Muscle of leg (tissue), 11 donors: ENCODE data around the gene ADPRHL1. TPM values are rescaled to one million over a fixed set of nuclear protein-coding genes. Genes with fewer than 3 reads are reported as not detected.

Experiments used
- DNase-seq: peaks from one replicate; pipeline ENCODE4 v3.0.0; 2013
- H3K27ac ChIP-seq: one replicate; pipeline ENCODE4 v1.5.1; 2013; ENCODE audit warnings: mild to moderate bottlenecking, low read length, control low read depth
- H3K27me3 ChIP-seq: one replicate; pipeline ENCODE4 v1.6.1; 2013; ENCODE audit warnings: low read length; ENCODE audit not compliant: control insufficient read depth, insufficient read depth
- H3K36me3 ChIP-seq: one replicate; pipeline ENCODE4 v1.6.1; 2013; ENCODE audit warnings: low read length; ENCODE audit not compliant: control insufficient read depth, insufficient read depth
- H3K4me1 ChIP-seq: one replicate; pipeline ENCODE4 v1.6.1; 2013; ENCODE audit warnings: low read length; ENCODE audit not compliant: control insufficient read depth, insufficient read depth
- H3K4me3 ChIP-seq: one replicate; pipeline ENCODE4 v1.5.1; 2013; ENCODE audit warnings: low read length, control low read depth
- H3K9me3 ChIP-seq: replicated peaks from 2 replicates; pipeline ENCODE4 v1.6.1; 2013; ENCODE audit warnings: low read depth, low read length; ENCODE audit not compliant: control insufficient read depth
- WGBS: methylation state at CpG from one replicate; pipeline ENCODE4 v1.1.5; 2013; ENCODE audit warnings: missing lambda C conversion rate; ENCODE audit not compliant: insufficient coverage; 5-methylcytosine and 5-hydroxymethylcytosine counted together
- polyA plus RNA-seq, 8 donors: library from polyadenylated mRNA; unstranded; fragments of 120-200 nt; gene quantifications; one replicate each; pipeline versions ENCODE4 v1.2.1 to v1.2.3, GENCODE V29; 2013; ENCODE audit warnings: inconsistent platforms in 1 of 8, low replicate concordance in 1 of 8; ENCODE audit not compliant: insufficient read length in 8 of 8, insufficient read depth in 1 of 8
- total RNA-seq: library from RNA; stranded (reverse); fragments of 120-200 nt; gene quantifications from one replicate; pipeline ENCODE4 v1.2.4, GENCODE V29; 2013

ADPRHL1 gene
- total and polyA plus RNA-seq, 9 donors: 150 to 282 (median 212) TPM

DNA sequence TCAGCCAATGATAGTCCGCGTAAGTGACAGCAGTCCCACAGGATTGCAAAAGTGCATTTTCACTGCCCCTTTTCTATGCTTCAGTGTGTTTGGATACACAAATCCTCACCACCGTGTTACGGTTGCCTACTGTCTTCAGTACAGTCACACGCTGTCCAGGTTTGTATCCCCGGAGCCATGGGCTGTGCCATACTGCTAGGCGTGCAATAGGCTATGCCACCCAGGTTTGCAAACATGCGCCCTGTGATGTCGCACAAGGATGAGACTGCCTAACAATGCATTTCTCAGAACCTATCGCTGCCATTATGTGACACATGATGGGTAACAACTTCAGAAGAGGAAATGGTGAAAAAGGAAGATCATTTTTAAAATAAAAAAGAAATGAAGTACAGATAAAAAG is 16.8 kb upstream of the ADPRHL1 start:
- Histone ChIP-seq H3K27me3 (no peaks in the 10 kb centered on the region), H3K4me1 (no peaks in the 10 kb centered on the region), H3K4me3 (no peak overlapping the region), H3K9me3 (no peaks in the 10 kb centered on the region), H3K27ac (no peak overlapping the region), H3K36me3 (peaks cover 35% of the 10 kb centered on the region)
- DNase-seq: no peak
- WGBS: 92% methylated on average over 9 of the region's 10 CpGs

DNA sequence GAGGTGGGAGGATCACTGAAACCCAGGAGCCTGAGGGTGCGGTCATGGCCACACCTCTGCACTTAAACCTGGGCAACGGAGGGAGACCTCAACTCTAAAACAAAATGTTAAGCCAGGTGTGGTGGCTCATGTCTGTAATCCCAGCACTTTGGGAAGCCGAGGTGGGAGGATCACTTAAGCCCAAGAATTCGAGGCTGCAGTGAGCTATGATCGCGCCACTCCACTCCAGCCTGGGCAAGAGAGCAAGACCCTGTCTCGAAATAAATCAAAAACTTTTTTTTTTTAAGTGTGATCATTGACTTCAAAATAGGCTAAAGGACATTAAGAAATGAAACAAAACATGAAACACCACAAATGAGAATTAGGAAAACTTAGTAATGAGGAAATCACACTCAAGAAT is 16.3 kb upstream of the ADPRHL1 start:
- no peak for DNase-seq
- Histone ChIP-seq H3K36me3 (peaks cover 35% of the 10 kb centered on the region), H3K9me3 (no peaks in the 10 kb centered on the region), H3K4me1 (no peaks in the 10 kb centered on the region), H3K27ac (no peak overlapping the region), H3K4me3 (no peak overlapping the region), H3K27me3 (no peaks in the 10 kb centered on the region)
- 70% methylated on average over 2 of the region's 7 CpGs for WGBS

DNA sequence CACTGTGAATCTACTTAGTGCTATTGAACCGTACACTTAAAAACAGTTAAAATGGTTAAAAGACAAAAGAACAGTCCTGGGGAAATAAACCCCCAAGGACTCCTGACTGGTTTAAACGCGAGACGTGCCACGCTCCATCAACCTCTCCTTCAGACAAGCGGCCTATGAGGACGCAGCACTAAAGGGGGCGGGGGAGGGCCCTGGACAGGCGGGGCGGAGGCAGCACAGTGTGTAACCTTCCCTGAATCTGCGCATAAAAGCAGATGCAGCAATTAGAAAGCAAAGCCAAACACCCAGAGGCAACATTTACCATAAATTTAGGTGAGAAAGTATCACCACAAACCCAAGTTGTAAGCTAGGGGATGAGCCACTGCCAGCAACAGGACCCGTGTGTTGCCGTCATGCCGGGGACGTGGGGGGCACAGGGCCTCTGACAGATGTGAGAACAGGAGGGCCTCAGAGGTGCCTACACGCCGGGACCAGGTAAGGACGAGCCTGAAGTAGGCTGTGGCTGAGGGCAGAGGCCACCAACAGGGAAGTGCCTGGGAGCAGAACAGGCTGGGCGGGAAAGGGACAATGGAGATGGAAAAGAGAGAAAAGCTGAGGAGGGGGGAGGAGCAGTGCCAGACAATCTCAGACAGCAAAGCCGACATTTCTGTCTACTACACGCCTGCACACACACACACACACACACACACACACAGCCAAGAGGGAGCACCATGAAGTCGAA is 15.3 kb upstream of the ADPRHL1 start:
- Histone ChIP-seq H3K27ac (no peak overlapping the region), H3K27me3 (no peaks in the 10 kb centered on the region), H3K4me3 (no peak overlapping the region), H3K4me1 (no peaks in the 10 kb centered on the region), H3K9me3 (no peaks in the 10 kb centered on the region), H3K36me3 (peaks cover 26% of the 10 kb centered on the region)
- no peak for DNase-seq
- WGBS: 45% methylated on average over 7 of the region's 22 CpGs

GRCh38 chr13:113468029-113468428 is 14.7 kb upstream of the ADPRHL1 start:
- no peaks in the 10 kb centered on the region for H3K27me3 ChIP-seq
- no peak overlapping the region for H3K4me3 ChIP-seq
- no peaks in the 10 kb centered on the region for H3K9me3 ChIP-seq
- no peak for DNase-seq
- WGBS: 100% methylated on average over 1 of the region's 7 CpGs
- H3K36me3 ChIP-seq: peaks cover 20% of the 10 kb centered on the region
- H3K27ac ChIP-seq: no peak overlapping the region
- H3K4me1 ChIP-seq: no peaks in the 10 kb centered on the region

GRCh38 chr13:113466383-113466782 is 13.1 kb upstream of the ADPRHL1 start:
- Histone ChIP-seq H3K36me3 (peaks cover 14% of the 10 kb centered on the region), H3K27me3 (no peaks in the 10 kb centered on the region), H3K9me3 (no peaks in the 10 kb centered on the region), H3K4me1 (no peaks in the 10 kb centered on the region), H3K4me3 (no peak overlapping the region), H3K27ac (no peak overlapping the region)
- no peak for DNase-seq
- WGBS: 80% methylated on average over 1 of the region's 3 CpGs

- no peaks in the 10 kb centered on the region for H3K9me3 ChIP-seq
- DNase-seq: no peak
- H3K4me1 ChIP-seq: no peaks in the 10 kb centered on the region
- H3K27ac ChIP-seq: no peak overlapping the region
- no peak overlapping the region for H3K4me3 ChIP-seq
- WGBS: no CpG with 5 or more reads among the region's 4 CpGs
- H3K36me3 ChIP-seq: peaks cover 22% of the 10 kb centered on the region
- no peaks in the 10 kb centered on the region for H3K27me3 ChIP-seq
Observed at GRCh38 chr13:113465300-113465699, 12.0 kb upstream of the ADPRHL1 start.

DNA sequence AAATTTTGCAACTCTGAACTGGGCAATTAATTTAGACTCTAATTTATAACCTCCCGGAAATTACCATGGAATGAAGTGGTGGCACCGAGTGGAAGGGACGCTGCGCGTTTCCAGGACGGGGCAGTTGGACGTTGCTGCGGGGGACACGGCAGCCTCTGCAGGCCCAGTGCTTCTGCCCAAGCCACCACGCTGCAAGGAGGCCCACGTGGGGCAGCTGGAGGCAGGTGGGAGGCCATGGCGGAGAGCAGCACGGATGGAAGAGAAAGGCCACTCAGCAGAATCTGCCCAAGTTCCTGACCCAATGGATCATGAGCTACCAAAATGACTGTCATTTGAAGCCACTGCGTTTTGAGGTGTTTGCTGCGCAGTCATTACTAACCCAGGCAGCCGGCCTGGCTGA is 11.2 kb upstream of the ADPRHL1 start:
- no peak overlapping the region for H3K27ac ChIP-seq
- no peaks in the 10 kb centered on the region for H3K4me1 ChIP-seq
- DNase-seq: no peak
- H3K27me3 ChIP-seq: no peaks in the 10 kb centered on the region
- 92% methylated on average over 15 of the region's 16 CpGs for WGBS
- H3K4me3 ChIP-seq: no peak overlapping the region
- H3K36me3 ChIP-seq: peaks cover 25% of the 10 kb centered on the region
- no peaks in the 10 kb centered on the region for H3K9me3 ChIP-seq

- no peak overlapping the region for H3K27ac ChIP-seq
- no peak overlapping the region for H3K4me3 ChIP-seq
- no peak for DNase-seq
- H3K27me3 ChIP-seq: no peaks in the 10 kb centered on the region
- H3K36me3 ChIP-seq: peaks cover 42% of the 10 kb centered on the region
- WGBS: 98% methylated on average over 5 of the region's 12 CpGs
- no peaks in the 10 kb centered on the region for H3K4me1 ChIP-seq
- H3K9me3 ChIP-seq: no peaks in the 10 kb centered on the region
Observed at GRCh38 chr13:113461022-113461751, 7.9 kb upstream of the ADPRHL1 start.

DNA sequence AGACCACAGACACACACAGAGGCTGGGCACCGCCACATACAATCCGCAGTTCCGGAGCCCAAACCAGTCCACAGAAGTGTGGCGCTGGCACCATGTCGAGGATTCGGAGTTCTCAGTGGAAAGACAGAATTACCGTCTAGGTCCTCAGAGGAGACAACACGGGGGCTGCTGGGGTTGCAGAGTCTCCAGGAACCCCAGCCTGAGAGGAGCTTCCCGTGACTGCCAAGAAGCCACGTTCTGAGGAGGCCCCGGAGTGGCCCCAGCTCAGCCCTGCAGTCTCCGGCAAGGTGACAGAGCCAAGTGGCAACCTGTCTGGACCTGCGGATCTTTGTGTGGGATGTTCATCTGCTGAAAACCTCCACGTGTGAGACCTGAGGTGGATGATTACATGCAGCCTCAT is 7.3 kb upstream of the ADPRHL1 start:
- Histone ChIP-seq H3K27ac (no peak overlapping the region), H3K36me3 (peaks cover 45% of the 10 kb centered on the region), H3K9me3 (no peaks in the 10 kb centered on the region), H3K27me3 (no peaks in the 10 kb centered on the region), H3K4me1 (no peaks in the 10 kb centered on the region), H3K4me3 (no peak overlapping the region)
- WGBS: 94% methylated on average over 13 of the region's 14 CpGs
- DNase-seq: no peak

DNA sequence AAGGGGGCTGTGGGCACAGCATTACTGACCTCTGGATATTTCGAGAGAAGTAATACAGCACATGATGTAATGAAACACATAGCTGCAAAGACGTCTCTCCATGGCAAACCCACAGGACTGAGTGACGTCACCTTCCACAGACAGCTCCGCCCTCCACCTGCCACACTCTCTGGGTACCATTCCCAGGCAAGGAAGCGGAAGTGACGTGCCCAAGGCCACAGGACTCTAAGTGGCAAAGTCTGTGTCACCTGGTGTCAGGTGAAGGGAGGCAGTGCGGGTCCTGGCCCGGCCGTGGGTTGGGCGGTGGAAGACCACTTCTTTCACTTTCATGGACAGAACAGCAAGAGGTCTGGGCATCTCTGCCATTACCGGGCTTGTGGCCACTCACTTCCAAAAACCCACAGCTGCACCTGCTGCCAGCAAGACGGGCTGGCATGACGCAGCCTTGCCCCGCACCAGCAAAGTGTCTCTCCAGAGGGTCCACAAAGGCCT is 6.8 kb upstream of the ADPRHL1 start:
- DNase-seq: no peak
- Histone ChIP-seq H3K36me3 (peaks cover 48% of the 10 kb centered on the region), H3K4me3 (no peak overlapping the region), H3K27ac (no peak overlapping the region), H3K4me1 (peaks cover 4% of the 10 kb centered on the region), H3K9me3 (no peaks in the 10 kb centered on the region), H3K27me3 (no peaks in the 10 kb centered on the region)
- 93% methylated on average over 9 of the region's 14 CpGs for WGBS
